ENCODE results near the gene EFNA1.

GRCh38 chr1:155145491-155145890, 17.8 kb downstream of the EFNA1 start:
- TF ChIP-seq CTCF (IDR thresholded peaks at IDR 0.05; ENCODE audit: low read length) (no peak), EZH2 (IDR thresholded peaks at IDR 0.05; ENCODE audit: borderline replicate concordance, low read length) (no peak)
